Limb (tissue), 2 donors: Measurements from ENCODE around the gene LCTL.
"Not testable (repeated sequence)": the region's sequence is repeated elsewhere in the genome, so short reads cannot be mapped to it uniquely, and the experiment has no call there.

ENCODE experiments used
- DNase-seq, 2 donors: peaks; one replicate each; pipeline ENCODE4 v3.0.0-alpha.2; 2016; ENCODE audit errors: extremely low spot score in 2 of 2

Gene LCTL

GRCh38 chr15:66591322-66591862 lies 25.6 kb upstream of the LCTL start:
- DNase-seq: no peak

DNA sequence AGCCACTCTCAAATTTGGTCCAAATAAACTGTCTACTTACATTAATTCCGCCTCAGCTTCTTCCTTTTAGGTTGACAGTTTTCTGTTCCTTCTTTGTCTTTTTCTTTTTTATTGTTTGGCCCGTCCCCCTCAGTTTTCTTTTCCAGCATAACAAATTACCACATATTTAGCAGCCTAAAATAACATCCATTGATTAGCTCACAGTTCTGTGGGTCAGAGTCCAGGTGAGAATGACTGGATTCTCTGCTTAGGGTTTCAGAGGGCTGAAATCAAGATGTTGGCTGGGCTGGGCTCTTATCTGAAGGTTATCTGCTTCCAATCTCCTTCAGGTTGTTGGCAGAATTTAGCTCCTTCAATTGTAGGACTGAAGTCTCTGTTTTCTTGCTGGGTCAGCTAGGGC lies 24.6 kb upstream of the LCTL start:
- DNase-seq: no peak

GRCh38 chr15:66589429-66589828 lies 23.6 kb upstream of the LCTL start:
- not testable (repeated sequence) for DNase-seq

GRCh38 chr15:66588971-66589370 lies 23.2 kb upstream of the LCTL start:
- no peak for DNase-seq

DNA sequence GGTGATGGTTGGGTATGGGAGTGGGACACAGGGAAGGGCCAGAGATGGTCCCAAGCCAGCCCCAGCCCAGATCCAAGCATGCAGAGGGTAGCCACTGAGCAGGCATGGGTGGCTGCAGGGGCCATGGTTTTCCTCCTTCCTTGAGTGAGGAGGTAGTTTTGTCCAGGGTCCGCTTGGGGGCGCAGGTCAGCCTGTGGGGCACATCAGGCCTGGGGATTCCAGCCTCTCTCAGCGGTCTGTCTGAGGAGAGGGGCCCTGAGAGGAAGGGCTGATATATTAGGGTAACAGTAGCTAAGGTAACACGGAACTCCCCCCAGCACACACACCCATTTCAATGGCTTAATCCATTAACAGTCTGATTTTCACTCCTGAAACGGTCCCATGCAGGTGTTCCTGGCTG lies 22.7 kb upstream of the LCTL start:
- no peak for DNase-seq

DNA sequence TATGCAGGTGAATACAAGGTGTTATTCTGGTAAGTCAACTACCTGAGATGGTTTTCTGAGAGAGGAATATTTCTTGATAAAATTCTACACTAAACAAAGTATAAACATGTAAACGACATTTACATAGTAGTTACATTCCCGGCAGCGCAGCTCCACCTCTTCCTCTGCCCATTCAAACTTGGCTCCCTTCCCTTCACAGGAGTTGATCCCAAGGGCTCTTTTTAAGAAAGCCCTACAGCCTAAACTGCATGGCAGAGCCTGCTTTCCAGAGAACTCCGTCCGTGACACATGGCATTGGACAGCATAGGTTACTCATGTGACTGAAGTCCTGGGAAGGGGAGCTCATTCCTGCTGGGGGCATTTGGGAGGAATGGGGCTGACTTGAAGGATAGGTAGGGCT lies 22.0 kb upstream of the LCTL start:
- DNase-seq: no peak

DNA sequence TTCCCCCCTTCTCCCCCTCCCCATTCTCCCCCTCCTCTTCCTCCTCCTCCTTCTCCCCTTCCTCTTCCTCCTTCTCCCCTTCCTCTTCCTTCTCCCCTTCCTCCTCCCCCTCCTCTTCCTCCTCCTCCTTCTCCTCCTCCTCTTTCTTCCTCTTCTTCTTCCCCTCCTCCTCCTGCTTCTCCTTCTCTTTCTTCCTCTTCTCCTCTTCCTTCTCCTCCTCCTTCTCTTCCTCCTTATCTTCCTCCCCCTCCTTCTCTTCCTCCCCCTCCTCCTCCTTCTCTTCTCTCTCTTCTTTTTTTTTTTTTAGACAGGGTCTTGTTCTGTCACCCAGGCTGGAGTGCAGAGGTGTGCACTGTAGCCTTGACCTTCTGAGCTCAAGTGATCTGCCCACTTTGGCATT lies 21.2 kb upstream of the LCTL start:
- no peak for DNase-seq

- DNase-seq: no peak
Measured at GRCh38 chr15:66586155-66586976, 20.6 kb upstream of the LCTL start.

GRCh38 chr15:66581972-66582537 lies 16.3 kb upstream of the LCTL start:
- DNase-seq: no peak

DNA sequence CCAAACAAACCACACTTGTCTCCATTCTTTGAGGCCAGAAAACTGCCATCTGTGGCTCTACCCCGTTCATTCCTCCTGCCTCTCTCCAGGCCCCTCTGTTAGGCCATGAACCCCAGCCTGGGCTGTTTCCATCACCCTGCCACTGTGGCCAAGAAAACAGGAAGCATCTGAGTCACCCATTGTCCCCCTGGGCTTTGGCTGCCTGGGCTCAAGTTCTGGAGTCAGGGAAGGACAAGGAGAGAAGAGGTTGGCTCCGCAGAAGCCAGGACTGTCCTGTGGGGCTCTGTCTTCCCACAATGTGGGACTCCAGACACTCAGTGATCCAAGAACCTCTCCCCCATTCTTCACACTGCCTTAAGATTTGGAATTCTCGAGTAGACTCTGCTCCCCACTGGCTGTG lies 14.8 kb upstream of the LCTL start:
- DNase-seq: no peak

- no peak for DNase-seq
Measured at GRCh38 chr15:66578286-66578875, 12.6 kb upstream of the LCTL start.

GRCh38 chr15:66574596-66574950 lies 8.8 kb upstream of the LCTL start:
- DNase-seq: no peak

DNA sequence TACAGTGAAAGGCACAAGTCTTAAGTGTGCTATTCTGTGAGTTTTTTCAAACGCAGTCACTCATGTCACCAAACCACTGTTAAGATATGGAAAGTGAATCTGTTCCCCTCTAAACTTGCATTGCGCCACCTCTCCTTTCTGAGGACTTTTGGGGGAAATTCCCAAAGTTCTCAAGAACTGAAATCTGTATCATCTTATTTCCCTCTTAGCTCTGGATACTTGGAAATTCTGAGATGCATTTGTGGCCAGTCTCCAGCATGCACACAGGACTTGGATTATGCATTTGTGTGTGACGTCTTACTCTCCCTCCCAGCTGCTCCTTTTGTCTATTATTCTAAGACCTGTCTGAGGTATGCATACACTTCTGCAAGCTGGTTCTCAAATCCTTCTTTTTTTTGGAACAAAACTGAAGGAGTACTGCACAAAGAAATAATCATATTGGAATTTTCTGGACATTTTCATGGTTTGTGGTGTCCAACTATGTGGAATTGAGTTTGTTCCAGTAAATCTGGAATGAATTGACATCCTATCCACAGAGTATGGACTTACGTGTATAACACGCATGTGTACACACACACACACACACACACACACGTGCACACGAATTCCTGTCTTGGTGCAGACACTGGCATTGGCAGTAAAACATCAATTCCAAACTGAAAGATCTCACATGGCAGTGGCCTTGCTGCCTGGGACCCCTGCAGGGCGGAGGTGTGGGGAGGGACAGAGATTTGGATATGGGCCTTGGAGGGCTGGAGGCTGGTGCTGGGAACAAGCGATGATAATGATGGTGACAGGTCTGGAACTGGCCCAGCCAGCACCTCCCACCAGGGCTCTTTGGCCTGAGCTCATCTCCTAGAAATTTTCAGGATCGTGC lies 8.2 kb upstream of the LCTL start:
- DNase-seq: peak; percentile 69 to 75

GRCh38 chr15:66573348-66573718 lies 7.5 kb upstream of the LCTL start:
- no peak for DNase-seq

DNA sequence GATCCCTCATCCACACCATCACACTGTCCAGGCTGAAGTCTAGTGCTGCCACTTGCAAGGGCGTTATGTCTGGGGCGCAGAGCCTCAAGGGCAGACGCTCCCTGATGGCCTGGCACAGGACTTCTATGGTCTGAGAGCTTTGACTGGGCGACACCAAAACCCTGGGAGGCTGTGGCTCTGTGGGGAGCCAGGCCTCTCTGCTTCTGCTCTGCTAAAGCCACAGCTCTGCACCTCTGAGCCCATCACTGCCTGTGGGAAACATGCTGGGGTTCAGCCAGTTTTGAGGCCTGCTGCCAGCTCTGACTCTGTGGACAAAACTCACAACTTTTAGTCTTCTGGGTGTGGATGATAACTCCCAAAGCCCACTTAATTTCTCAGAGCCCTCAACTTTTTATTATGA lies 6.3 kb upstream of the LCTL start:
- no peak for DNase-seq

DNA sequence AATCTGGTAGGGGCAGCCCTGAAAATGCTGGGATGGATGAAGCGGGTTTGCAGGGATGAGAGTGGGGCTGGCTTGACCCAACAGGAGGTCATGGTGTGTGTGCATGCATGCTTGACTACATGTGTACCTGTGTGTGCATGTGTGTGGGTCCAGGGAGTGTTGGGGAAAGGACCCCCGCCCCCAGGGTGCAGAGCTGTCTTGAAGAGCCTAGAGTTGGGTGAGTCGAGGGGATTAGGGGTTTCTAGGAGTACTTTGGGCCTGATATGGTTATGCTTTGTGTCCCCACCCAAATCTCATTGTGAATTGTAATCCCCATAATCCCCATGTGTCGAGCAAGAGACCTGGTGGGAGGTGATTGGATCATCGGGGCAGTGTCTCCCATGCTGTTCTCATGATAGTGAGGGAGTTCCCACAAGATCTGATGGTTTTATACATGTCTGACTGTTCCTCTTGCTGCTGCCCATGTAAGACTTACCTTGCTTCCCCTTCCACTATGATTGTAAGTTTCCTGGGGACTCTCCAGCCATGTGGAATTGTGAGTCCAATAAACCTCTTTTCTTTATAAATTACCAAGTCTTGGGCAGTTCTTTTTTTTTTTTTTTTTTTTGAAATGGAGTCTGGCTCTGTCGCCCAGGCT lies 5.2 kb upstream of the LCTL start:
- DNase-seq: no peak

DNA sequence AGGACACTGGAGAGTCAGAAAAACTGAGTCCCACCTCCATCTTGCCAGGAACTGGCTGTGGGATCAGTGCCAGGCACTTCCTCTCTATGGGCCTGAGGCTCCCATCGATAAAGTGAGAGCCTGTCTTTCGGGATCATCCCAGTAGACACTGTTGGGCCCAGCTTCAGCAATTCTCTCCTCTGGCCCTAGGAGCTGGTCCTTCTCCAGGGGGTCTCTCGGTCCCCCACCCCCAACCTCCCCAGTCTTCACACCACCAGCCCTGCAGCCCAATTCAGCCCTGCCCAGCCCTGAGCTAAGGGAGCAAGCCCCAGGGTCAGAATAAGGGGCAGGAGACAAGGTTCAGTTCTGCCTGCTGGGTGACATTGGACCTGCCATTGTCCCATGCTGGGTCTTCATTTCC lies 4.5 kb upstream of the LCTL start:
- DNase-seq: no peak

- no peak for DNase-seq
Measured at GRCh38 chr15:66569461-66570137, 3.8 kb upstream of the LCTL start.

DNA sequence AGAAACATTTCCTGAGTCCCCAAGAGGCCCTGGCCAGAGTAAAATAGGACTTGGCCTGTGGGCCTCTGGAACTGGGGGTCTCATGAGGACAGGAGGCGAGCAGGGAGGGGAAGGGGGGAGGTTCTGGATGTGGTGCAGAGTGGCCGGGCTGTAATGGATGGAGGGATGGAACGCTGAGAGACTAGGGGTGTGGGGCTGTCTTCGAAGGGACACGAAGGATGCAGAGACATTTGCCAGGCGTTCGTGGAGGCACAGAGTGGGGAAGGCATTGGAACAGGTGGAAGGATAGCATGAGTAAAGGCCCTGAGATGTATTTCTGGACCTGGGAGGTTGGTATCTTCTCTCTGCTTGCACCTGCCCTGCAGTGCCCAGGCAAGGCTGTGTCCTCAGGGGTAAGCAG lies 2.1 kb upstream of the LCTL start:
- no peak for DNase-seq

DNA sequence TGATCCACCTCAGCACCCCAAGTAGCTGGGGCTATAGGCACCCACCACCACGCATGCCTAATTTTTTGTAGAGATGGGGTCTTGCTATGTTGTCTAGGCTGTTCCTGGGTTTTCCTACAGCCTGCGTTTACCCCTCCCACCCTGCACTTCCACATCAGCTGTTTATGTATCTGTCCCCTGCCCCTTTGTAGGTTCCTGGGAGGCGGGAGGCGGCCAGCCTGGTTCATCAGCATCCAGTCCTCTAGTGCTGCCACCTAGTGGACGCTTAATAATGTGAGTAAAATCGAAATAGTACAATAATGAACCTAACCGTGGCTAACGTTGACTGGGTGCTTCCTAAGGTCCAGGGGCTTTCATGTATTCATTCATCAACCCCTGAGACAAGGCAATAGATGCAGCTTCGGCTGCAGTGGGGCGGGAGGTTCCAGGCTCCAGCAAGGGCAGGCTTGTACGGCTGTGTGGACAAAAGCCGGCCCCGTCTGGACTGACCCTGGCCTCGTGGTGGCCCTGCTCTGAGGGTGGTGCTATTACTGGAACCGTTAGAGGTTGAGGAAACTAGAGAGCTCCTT lies 1.2 kb upstream of the LCTL start:
- peak; percentile 63 to 70 for DNase-seq
